HT1080 (cell line): ENCODE results near the gene RHPN2. TPM values are rescaled to one million over a fixed set of nuclear protein-coding genes. Genes with fewer than 3 reads are reported as not detected.
"Not testable (repeated sequence)": the region's sequence is repeated elsewhere in the genome, so short reads cannot be mapped to it uniquely, and the experiment has no call there.

Experiments used
- DNase-seq: peaks from one replicate; pipeline ENCODE4 v3.0.0-alpha.2; 2015; ENCODE audit warnings: low read depth
- total RNA-seq: library from RNA; depleted of rRNA; stranded (reverse); fragments of >200 nt; shearing (Covaris generic); gene quantifications from 2 replicates; pipeline ENCODE4 v1.2.3, GENCODE V29; 2014

Gene RHPN2
- total RNA-seq, 1 experiment from 2014 or later: 17.0 TPM

DNA sequence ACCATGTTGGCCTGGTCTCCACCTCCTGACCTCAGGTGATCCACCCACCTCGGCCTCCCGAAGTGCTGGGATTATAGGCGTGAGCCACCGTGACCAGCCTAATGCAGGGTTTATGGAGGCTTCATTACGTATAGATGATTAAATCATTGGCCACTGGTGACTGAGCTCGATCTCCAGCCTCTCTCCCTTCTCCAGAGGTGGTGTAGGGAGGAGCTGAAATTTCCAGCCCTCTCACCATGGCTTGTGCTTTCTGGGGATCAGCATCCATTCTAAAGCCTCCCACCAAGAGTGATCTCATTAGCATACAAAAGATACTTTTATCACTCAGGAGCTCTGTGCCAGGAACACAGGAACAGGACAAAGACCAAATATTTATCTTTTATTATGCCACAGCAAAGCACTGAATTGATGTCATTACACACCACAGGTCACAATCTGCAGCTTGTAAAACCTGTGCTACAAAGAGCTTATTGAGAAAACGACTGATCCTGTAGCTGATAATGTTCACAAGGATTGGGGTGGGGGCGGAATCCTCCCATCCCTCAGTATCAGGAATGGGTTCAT lies 32.4 kb downstream of the RHPN2 start:
- no peak for DNase-seq

DNA sequence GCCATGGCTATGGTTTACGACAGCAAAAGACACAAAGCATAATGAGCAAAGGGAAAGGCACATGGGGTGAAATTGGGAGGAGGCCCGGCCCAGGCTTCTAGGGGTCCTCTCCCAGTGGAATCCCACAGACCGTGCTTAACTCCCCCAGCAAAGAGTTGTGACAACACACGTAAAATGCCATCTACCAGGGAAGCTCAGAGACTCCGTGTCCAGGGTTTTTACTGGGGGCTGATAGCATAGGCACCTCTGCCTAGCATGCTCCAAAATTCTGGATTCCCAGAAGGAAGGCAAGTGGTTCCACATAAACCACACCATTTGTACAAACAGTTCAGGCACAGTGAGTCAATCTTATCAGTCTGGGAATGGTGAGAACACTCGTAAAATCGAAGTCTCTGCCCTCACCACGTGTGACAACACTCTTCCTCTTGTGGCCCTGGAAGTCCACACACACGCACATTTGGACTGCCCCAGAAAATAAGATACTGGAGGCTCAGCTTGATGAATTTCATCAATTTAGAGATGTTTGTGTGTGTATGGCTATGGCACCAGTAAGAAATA lies 34.9 kb downstream of the RHPN2 start:
- no peak for DNase-seq

DNA sequence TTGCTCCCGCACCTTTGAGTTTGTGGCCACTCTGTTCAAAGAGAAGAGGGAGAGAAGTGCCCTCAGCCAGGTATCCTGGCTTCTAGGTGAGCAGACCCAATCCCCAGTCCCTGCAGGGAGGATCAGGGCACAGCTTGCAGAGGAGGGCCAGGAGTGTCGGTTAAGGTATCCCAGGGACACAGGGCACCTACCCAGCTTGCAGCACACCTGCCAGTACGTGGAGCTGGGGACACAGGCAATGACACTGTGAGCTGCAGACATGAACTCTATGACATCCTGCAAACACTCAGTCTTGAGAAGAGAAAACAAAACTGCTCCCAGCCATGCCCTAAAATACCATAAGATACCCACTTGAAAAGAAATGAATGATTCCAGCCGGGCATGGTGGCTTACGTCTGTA lies 38.1 kb downstream of the RHPN2 start:
- DNase-seq: not testable (repeated sequence)

DNA sequence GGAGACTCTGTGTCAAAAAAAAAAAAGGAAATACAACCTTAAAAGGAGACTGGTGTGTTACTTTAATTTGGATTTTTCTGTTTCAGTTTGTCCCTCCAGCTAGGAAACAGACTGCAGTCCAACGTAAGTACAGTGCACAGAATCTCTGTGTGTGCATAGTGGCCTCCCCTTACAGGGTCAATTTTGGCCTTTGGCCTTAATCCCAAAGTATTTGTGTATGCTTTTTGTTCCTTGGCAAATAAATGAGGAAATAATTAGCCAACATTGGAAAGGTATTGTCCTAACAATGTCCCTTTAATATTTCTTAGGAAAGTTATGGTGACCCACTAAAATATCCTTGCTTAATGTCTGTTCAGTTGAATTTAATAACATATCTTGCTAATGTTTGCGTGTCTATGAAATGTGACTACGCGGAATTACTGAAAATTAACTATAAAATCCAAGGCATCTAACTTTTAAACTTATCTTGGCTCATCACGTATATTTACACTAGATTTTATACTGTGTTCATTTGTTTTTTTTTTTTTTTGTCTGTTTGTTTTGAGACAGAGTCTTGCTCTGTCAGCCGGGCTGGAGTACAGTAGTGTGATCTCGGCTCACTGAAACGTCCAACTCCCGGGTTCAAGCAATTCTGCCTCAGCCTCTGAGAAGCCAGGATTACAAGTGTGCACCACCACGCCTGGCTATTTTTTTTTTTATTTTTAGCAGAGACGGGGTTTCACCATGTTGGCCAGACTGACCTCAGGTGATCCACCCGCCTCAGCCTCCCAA lies 39.0 kb downstream of the RHPN2 start:
- DNase-seq: not testable (repeated sequence)

DNA sequence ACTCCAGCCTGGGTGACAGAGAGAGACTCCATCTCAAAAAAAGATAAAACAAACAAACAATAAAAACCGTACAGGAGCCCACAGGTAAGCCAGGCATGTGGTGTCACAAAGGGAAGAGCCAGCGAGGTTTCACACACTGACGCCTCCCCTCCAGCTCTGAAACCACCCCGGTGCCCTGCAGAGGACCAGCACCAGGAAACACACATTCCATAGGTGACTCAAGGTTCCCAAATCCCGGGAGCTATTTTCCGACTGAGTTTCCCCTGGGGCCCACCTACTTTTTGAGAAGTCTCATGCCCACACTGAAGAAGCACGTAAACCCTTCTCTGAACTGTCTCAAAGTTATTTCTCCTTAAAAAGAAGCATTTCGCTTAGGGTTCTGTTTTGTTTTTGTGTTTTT lies 40.3 kb downstream of the RHPN2 start:
- DNase-seq: no peak

DNA sequence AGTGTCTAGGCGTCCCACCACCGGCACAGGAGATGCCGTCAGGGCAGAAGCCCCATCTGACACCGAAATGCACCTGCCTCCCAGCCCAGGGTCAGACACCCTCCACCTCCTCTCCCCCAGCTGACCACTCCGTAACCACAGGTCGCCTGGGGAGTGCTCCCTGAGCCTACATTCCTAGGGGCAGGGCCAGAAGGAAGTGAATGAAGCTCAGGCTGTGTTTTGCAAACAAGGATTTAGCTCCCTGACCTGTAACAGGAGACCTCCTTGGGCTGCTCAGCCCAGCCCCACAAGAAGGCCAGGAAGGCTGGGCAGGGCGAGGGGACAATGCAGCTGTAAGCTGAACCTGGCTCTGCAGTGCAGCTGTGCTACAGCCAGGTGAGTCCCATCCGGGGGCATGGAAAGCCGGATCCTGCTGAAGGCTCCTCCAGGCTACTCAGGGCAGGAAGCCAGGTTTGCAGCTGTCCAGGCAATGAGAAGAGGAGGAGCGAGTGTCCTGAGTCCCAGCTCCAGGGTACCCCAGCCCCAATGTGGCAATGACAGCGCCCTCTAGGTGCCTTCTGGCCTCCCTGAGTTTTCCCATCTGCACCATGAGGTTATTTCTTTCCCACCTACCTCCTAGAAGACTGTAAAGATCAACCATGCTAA lies 42.1 kb downstream of the RHPN2 start:
- DNase-seq: no peak

DNA sequence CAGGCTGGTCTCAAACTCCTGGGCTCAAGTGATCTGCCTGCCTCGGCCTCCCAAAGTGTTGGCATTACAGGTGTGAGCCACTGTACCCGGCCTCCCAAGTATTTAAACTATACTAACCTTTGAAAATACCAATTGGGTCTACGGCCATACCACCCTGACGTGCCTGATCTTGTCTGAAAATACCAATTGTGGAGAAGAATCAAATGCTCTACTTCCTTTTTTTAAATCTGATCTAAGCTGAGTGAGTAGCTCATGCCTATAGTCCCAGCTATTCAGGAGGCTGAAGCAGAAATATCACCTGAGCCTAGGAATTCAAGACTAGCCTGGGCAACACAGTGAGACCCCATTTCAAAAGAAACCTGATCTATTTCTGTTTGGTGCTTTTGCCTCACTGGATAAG lies 53.8 kb downstream of the RHPN2 start:
- DNase-seq: not testable (repeated sequence)

DNA sequence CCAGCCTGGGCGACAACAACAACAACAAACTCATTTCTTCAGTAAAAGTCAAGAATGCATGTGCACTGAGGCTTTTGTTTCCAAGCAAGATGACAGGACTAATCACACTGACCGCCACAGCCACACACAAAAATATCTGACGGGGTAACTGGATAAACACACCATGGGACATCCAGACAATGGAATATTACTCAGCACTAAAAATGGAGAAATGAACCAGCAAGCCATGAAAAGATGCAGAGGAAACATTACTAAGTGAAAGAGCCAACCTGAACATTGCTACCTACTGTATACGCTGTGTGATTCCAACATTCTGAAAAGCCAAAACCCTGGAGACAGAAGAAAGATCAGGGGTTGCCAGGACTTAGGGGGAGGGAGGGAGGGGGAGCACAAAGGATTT lies 56.0 kb downstream of the RHPN2 start:
- DNase-seq: no peak

DNA sequence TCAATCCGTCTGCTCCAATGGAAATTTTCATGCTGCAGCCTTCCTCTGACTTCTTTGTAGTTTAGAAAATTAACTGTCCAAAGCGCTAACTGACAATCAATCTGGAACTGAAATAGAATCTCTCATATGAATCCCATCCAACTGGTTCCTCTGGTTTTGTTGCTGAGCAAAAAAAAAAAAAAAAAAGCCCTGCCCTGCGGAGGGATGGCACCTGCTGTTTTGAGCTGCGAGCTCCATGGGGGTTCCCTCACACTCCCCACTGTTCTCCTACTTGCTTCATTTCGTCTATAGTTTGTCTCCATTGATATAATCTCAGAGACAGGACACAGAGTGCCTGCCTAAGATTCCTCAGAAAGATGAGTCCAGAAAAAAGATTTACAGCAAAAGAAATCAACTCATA lies 59.2 kb downstream of the RHPN2 start:
- no peak for DNase-seq

DNA sequence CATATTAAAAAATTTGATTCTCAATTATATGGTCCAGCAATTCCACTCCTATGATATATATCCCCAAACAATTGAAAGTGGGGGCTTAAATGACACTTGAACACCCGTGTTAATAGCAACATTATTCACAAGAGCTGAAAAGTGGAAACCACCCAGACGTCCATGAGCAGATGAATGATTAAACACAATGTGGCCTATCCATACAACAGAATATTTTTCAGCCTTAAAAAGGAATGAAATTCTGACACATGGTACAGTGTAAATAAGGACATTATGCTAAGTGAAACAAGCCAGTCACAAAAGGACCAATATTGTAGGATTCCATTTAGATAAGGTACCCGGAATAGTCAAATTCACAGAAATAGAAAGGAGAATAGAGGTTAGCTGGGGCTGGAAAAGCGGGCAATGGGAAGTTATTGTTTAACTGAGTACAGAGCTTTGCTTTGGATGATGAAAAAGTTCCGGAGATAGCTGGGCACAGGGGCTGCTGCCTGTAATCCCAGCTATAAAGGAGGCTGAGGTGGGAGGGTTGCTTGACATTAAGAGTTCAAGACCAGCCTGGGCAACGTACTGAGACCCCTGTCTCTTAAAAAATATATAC lies 61.2 kb downstream of the RHPN2 start:
- DNase-seq: not testable (repeated sequence)

DNA sequence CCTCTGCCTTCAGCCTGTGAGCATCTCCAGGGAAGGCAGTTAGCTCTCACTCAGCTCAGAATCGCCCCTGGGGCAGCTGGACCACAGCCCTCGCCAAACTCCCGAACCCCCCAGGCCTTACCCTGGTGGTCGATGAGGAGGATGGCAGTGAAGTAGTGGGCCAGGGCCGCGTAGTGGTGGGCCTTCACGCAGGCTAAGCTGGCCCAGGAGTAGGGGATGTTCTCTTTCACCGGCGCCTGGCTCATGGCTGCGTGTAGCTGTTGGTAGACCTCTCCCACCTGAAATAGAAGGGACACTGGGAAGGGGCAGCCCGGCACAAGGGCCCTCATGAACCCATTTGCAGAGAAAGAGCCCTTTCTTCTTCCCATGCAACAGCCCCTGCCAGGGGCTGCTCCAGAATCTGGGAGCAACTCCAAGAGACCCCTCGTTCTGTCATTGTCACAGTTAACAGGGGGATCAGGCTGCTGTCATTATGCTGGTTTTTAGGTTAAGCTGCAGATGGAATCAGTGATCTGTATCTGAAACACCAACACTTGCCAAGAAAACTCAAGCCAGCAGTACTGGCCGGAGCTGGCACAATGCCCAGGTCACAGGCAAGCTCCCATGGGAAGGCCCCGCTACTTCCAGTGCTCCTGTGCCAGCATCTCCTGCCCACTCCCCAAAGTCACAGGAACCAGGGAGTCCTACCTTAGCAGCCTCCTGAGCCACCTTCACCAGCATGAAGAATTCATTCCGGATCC lies 62.4 kb downstream of the RHPN2 start:
- DNase-seq: not testable (repeated sequence)

DNA sequence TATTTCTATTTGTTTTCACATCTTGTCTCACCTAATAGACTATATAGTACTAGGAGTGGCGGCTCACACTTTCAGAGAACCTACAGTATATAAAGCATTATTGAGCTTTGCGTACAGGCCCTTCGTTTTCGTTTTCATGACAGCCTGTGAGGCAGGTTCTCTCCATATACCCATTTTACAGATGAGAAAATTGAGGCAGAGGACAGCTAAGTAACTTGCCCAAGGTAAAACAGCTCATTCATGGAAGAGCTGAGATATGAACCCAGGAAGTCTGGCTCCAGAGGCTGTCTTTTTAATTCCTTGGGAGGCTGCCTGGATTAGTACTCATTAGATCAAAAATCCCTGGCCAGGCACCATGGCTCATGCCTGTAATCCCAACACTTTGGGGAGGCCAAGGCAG lies 63.8 kb downstream of the RHPN2 start:
- DNase-seq: no peak

DNA sequence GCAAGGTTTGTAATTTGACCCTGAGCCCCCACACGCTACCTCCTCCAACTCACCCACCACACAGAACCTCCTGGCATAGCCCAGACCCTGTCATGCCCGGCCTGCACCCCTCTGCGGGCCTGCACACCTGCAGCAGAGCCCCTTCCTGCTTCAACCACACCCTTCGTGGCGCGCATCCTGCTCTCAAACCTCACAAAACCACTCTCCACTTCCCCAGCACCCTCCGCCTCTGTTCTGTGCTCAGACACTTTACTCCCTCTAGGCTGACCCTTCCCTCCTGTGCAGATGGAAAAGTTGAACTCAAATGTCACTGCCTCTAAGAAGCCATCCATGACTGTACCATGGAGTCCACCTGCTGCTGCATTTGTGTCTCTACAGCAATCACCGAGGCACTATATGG lies 64.2 kb downstream of the RHPN2 start:
- no peak for DNase-seq

DNA sequence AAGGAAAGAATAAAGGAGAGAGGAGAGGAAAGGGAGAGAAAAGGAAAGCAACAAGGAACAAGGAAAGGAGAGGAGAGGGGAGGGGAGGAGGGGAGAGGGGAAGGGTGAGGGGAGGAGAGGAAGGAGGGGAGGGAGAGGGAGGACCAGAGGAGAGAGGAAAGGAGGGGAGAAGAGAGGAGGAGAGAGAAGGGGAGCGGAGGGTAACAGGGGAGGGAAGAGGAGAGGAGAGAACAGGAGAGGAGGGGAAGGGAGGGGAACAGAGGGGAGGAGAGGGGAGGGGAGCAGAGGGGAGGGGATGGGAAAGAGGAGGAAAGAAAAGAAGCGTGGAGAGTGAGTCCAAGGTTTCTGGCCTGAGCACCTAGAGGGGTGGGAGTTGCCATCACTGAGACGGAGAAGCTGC lies 66.0 kb downstream of the RHPN2 start:
- DNase-seq: no peak

DNA sequence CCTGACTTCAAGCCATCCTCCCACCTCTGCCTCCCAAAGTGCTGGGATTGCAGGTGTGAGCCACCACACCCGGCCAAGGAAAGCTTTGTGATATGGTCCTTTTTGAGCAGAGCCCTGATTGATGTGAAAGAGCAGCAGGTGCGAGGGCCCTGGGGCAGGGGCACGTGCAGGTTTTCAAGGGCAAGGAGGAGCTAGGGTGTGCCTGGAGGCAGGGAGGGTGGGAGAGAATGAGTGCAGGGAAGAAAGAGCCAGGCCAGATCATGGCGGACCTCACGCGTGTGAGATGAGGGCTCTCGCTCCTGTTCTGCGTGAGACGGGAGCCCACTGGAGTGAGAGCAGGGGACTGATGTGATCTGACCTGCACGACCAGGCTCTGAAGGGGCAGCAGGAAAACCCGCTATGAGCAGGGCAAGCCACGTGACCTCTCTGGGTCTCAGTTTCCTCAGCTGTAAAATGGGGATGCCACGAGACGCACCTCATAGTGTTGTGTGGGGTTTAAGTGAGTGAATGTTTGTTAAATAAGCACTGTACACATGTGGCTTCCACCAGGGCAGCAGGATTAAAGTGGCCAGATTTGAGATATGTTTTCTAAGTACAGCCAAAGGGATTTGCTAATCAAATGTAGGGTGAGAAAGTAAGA lies 66.9 kb downstream of the RHPN2 start:
- DNase-seq: no peak

DNA sequence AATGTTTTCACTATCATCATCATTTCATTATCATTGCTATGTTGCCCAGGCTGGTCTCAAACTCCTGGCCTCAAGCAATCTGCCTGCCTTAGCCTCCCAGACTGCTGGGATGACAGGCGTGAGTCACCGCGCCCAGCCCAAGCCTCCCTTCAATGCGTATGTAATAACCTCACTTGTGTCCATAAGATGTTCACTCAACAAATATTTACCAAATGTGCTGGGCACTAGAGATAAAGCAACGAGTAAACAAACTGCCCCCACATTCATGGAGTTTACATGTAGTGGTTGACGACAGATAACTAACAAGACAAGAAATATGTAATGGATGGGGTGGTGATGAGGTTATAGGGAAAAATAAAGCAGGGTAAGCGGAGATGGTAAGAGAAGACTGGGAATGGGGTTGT lies 67.6 kb downstream of the RHPN2 start:
- DNase-seq: not testable (repeated sequence)

DNA sequence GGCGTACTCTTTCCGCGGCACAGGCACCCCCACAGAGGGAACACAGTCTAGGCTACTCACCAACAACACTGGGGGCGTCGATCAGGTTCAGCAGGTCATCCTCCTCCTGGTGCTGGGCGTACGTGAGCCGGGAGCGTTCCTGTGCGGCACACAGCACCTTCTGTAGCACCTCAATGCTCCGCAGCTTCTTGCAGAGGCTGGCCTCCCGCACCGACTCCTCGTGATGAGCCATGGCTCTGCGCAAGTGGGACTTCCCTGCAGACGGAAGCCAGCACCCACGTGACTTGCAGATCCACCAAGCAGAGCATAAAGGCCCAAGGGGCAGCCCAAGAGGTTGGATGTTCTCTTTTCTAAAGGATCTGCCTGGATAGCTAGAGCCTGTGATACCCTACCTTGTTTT lies 68.7 kb downstream of the RHPN2 start:
- not testable (repeated sequence) for DNase-seq

DNA sequence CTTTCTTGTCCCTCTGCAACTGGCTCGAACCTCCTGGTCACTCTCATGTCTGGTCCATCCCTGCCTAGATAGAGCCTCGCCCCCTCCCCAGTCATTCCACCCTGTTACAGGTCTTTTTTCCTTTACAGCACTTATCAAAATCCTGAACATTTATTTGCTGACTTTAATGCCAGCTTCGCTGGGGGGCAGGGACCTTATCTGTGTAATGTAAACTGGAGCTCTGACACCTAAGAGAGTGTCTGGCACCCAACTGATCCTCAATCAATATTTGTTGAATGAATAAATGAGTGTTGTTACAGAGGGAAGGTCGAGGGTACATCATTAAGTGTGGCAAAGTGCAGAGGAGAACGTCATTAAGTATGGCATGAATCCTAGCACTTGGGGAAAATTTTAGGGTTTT lies 76.0 kb downstream of the RHPN2 start:
- DNase-seq: no peak

DNA sequence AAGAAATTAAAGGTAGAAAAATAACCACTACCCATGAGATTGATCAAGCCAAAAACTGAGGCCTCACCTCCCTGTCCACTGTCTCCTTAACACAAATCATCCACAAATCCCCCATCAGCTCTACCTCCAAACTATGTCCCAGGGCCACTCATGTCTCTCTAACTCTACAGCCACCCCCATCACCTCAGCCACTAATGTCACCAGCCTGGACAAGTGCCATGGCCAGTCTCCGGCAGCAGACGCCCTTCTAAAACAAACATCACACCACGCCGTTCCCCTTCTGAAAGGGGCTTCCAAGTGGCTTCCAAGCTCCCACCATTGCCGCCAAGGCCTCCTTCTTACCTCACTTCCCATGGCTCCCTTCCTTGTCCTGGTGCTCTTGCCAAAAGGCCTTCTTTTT lies 76.4 kb downstream of the RHPN2 start:
- DNase-seq: not testable (repeated sequence)

DNA sequence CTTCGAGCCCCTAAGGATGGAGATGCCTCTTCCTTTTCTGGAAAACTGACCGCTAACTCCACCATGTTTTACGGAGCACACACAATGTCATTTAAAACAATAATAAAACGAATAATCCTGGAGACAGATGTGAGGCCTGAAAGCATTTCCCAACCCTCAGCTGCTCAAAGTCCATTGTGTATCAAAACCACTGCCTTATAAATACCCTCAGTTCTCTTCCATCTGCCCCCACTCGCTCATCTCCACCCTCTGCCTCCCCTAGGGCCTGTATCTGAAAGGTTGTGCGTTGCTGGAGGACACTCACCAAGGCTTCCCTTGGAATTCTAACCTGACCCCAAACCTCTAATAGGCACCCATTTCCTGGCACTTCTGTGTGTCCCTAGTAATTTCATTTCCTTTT lies 82.2 kb downstream of the RHPN2 start:
- DNase-seq: not testable (repeated sequence)

DNA sequence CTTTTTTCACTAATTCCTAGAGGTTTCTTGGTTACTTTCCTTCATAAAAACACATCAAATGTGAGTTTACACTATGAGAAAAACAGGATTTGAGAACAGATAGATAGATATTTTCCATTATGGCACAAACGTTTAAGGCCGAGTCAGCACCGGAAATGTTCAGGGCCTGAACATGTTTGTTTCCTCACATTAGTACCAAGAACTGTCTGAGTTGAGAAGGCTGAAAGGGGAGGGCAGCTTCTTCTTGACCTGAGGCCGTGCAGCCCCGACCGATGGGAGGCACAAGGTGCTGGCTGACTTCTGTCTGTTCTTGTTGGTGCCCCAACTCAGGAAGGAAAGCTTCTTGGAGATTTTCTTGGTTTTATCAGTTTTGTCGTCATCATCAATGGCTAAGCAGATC lies 84.9 kb downstream of the RHPN2 start:
- not testable (repeated sequence) for DNase-seq
